Measurements from ENCODE around the gene MALAT1. TPM values are rescaled to one million over a fixed set of nuclear protein-coding genes. Genes with fewer than 3 reads are reported as not detected.

MALAT1 gene
- total and polyA plus RNA-seq, 2 of the 13 experiments (the other 11 are each of a cell fraction or from before 2014, with no cell fraction given) = 143 to 1,237 TPM

- TF ChIP-seq ETV5 (CRISPR knock-in tag; IDR thresholded peaks at IDR 0.05; ENCODE audit: borderline replicate concordance) (peak; percentile 27; the same call in 1 of the 2 replicates), SP4 (CRISPR knock-in tag; IDR thresholded peaks at IDR 0.05) (no peak; the same call in 1 of the 2 replicates), ZNF557 (CRISPR knock-in tag; IDR thresholded peaks at IDR 0.05) (no peak), SNRNP70 (IDR thresholded peaks at IDR 0.05; ENCODE audit: low read depth, low read length) (no peak), SIX1 (CRISPR knock-in tag; IDR thresholded peaks at IDR 0.05; ENCODE audit: borderline replicate concordance) (0 out of 2 replicates have a peak, but pooled peaks have one; percentile 14), EHMT2 (IDR thresholded peaks at IDR 0.05; ENCODE audit: borderline replicate concordance, low read depth, low read length) (no peak), KMT2B (CRISPR knock-in tag; IDR thresholded peaks at IDR 0.05) (peak; percentile 29; the same call in 1 of the 2 replicates), MAX (IDR thresholded peaks at IDR 0.05) (peak; percentile 69), ZNF468 (CRISPR knock-in tag; IDR thresholded peaks at IDR 0.05) (no peak; the same call in 1 of the 2 replicates), CBFB (CRISPR knock-in tag; IDR thresholded peaks at IDR 0.05) (no peak; the same call in 1 of the 2 replicates), AHDC1 (CRISPR knock-in tag; IDR thresholded peaks at IDR 0.05; ENCODE audit: borderline replicate concordance) (no peak), IKZF1 (IDR thresholded peaks at IDR 0.05) (no peak), KLF12 (CRISPR knock-in tag; IDR thresholded peaks at IDR 0.05; ENCODE audit: borderline replicate concordance) (no peak), JUN (CRISPR knock-in tag; IDR thresholded peaks at IDR 0.05) (no peak), ZNF484 (CRISPR knock-in tag; IDR thresholded peaks at IDR 0.05; ENCODE audit: borderline replicate concordance, low read depth) (no peak), ZNF34 (CRISPR knock-in tag; IDR thresholded peaks at IDR 0.05; ENCODE audit: borderline replicate concordance) (no peak), FOXJ3 (CRISPR knock-in tag; IDR thresholded peaks at IDR 0.05; ENCODE audit: borderline replicate concordance) (no peak; the same call in 1 of the 2 replicates), YEATS4 (CRISPR knock-in tag; IDR thresholded peaks at IDR 0.05; ENCODE audit: borderline replicate concordance) (no peak), ZNF841 (CRISPR knock-in tag; IDR thresholded peaks at IDR 0.05; ENCODE audit: borderline replicate concordance) (no peak), MXI1 (IDR thresholded peaks at IDR 0.05; ENCODE audit: borderline replicate concordance, low read depth, low read length) (peak; percentile 98; the same call in 2 of the 3 replicates), HHEX (CRISPR knock-in tag; IDR thresholded peaks at IDR 0.05) (no peak)
- TF ChIP-seq, protein P1, sequence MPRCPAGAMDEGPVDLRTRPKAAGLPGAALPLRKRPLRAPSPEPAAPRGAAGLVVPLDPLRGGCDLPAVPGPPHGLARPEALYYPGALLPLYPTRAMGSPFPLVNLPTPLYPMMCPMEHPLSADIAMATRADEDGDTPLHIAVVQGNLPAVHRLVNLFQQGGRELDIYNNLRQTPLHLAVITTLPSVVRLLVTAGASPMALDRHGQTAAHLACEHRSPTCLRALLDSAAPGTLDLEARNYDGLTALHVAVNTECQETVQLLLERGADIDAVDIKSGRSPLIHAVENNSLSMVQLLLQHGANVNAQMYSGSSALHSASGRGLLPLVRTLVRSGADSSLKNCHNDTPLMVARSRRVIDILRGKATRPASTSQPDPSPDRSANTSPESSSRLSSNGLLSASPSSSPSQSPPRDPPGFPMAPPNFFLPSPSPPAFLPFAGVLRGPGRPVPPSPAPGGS (CRISPR knock-in tag; IDR thresholded peaks at IDR 0.05) = no peak
Observed at GRCh38 chr11:65487467-65488272, 11.2 kb upstream of the MALAT1 start (continued).

All from HepG2 (cell line).